ENCODE data around the gene NUDT21.

DNA sequence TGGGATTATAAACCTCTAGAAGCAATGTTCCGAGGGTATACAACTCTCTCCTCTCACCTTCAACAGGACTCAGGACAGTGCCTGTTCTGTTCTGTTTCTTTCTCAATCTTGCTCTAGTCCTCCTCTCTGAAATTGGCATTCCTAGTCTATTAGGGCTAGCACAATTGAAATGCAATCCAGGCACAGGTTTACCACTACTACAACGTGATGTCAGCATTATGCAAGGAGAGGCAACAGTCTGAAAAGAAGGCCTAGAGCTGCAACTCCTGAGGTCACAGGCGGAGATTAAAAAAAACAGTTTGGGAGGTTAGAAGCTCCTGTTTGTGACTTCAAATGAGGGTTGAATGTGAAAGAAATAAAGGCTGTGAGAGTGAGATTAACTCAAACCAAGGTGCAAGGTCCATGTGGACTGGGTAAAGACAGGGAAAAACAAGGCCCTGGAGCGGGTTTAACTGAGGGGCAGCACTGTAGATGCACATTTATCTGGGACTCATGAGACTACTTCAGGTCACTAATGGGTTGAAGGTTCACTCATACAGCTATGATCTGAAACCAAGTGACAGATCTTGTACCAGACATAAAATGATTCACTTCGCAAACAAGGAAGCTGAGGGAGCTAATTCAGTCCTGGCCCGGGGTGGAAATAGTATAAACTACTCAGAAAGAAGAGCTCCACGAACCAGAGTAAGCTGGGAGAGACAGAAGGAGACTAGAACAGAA lies 42.6 kb downstream of the NUDT21 start:
- TF ChIP-seq POLR2AphosphoS5 (IDR thresholded peaks at IDR 0.05) (no peak), POLR2A (IDR thresholded peaks at IDR 0.05) (no peak)
- TF ChIP-seq, protein P1, sequence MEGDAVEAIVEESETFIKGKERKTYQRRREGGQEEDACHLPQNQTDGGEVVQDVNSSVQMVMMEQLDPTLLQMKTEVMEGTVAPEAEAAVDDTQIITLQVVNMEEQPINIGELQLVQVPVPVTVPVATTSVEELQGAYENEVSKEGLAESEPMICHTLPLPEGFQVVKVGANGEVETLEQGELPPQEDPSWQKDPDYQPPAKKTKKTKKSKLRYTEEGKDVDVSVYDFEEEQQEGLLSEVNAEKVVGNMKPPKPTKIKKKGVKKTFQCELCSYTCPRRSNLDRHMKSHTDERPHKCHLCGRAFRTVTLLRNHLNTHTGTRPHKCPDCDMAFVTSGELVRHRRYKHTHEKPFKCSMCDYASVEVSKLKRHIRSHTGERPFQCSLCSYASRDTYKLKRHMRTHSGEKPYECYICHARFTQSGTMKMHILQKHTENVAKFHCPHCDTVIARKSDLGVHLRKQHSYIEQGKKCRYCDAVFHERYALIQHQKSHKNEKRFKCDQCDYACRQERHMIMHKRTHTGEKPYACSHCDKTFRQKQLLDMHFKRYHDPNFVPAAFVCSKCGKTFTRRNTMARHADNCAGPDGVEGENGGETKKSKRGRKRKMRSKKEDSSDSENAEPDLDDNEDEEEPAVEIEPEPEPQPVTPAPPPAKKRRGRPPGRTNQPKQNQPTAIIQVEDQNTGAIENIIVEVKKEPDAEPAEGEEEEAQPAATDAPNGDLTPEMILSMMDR (IDR thresholded peaks at IDR 0.05 in 8 of 11, conservative IDR thresholded peaks at IDR 0.05 in 3 of 11), result no peak

Data from spleen (tissue), 7 donors.